ENCODE results near the gene SMAD7.

GRCh38 chr18:48962994-48963561, 12.3 kb upstream of the SMAD7 start:
- peak in 1 of 2 experiments; percentile 25; a peak in 1 of 4 replicates for TF ChIP-seq CTCF (conservative IDR thresholded peaks at IDR 0.05; ENCODE audit: low read depth in 2 of 2)
- TF ChIP-seq POLR2AphosphoS5 (IDR thresholded peaks at IDR 0.05; ENCODE audit: low read depth): no peak
- TF ChIP-seq EZH2phosphoT487 (IDR thresholded peaks at IDR 0.05; ENCODE audit: unreplicated experiment): no peak
